Transverse colon (tissue), 4 donors: Measurements from ENCODE around the gene ZNRF3. TPM values are rescaled to one million over a fixed set of nuclear protein-coding genes. Genes with fewer than 3 reads are reported as not detected.
A peak's percentile ranks its signal among the peaks of the same experiment; 100 is the strongest.

ENCODE experiments used
- DNase-seq: peaks from one replicate; pipeline ENCODE4 v3.0.0-alpha.2; 2019
- H3K27ac ChIP-seq, 4 donors: fragments of 200-600 bp; sonication (generic); 2 replicates each; pipeline ENCODE4 v1.5.1; 2016 to 2018; ENCODE audit warnings: inconsistent platforms in 4 of 4
- H3K27me3 ChIP-seq: fragments of 200-600 bp; sonication (generic); 2 replicates; pipeline ENCODE4 v1.5.1; 2017; ENCODE audit warnings: inconsistent platforms
- H3K36me3 ChIP-seq, 4 donors: fragments of 200-600 bp; sonication (generic); 2 replicates each; pipeline ENCODE4 v1.5.1; 2017 to 2019; ENCODE audit warnings: inconsistent platforms in 4 of 4
- H3K4me1 ChIP-seq, 4 donors: fragments of 200-600 bp; sonication (generic); 2 replicates each; pipeline ENCODE4 v1.5.1; 2017 to 2020; ENCODE audit warnings: inconsistent platforms in 4 of 4
- H3K4me3 ChIP-seq, 4 donors: fragments of 200-600 bp; sonication (generic); 1 replicate in 1 of 4; 2 replicates in 3 of 4; pipeline versions ENCODE4 v1.5.1 to v1.6.1; 2017 to 2019; ENCODE audit warnings: inconsistent platforms in 4 of 4
- H3K9me3 ChIP-seq, 2 donors: fragments of 200-600 bp; sonication (generic); 2 replicates each; pipeline ENCODE4 v1.5.1; 2017 to 2019; ENCODE audit warnings: inconsistent platforms in 2 of 2
- CTCF ChIP-seq, 5 experiments: fragments of 200-600 bp in 3 of 5; fragments of 450-650 bp in 2 of 5; sonication (generic) in 3 of 5; IDR thresholded peaks; 1 replicate in 2 of 5; 2 replicates in 3 of 5; pipeline ENCODE4 v1.5.1; 2016 to 2017; ENCODE audit warnings: antibody characterized with exemption in 5 of 5, inconsistent platforms in 3 of 5, mild to moderate bottlenecking in 2 of 5, moderate library complexity in 1 of 5
- EP300 ChIP-seq: sonication (generic); formaldehyde crosslinking; IDR thresholded peaks from one replicate; pipeline ENCODE4 v1.6.1; 2017; ENCODE audit warnings: antibody characterized with exemption, low read depth
- POLR2A ChIP-seq: fragments of 450-650 bp; IDR thresholded peaks from one replicate; pipeline ENCODE4 v1.6.1; 2016; ENCODE audit warnings: antibody characterized with exemption, mild to moderate bottlenecking, moderate library complexity
- POLR2AphosphoS5 ChIP-seq, 3 donors: sonication (generic); formaldehyde crosslinking; IDR thresholded peaks; one replicate each; pipeline ENCODE4 v1.6.1; 2016; ENCODE audit warnings: antibody characterized with exemption in 3 of 3
- WGBS, 2 donors: methylation state at CpG; one replicate each; pipeline ENCODE4 v1.1.5; 2018; ENCODE audit warnings: low coverage in 1 of 2; 5-methylcytosine and 5-hydroxymethylcytosine counted together
- in situ Hi-C, 4 donors: fragments of 200-750 bp; cut with MboI; loops; one replicate each; pipeline versions ENCODE4 v1.15.0 to v1.15.1; 2017; ENCODE audit warnings: low sequenced_read_pairs in 3 of 4, low pct_ligation_motif_present in 1 of 4, low pct_unique_long_range_greater_than_20kb in 1 of 4
- intact Hi-C: fragments of 100-400 bp; cut with DNase I; formaldehyde crosslinking; loops from one replicate; pipeline ENCODE4 v1.15.1; 2023; ENCODE audit warnings: low total_unique reads
- total RNA-seq, 4 donors: library from RNA; depleted of rRNA; stranded (reverse); fragments of >200 nt; gene quantifications; one replicate each; pipeline ENCODE4 v1.1.0, GENCODE V29; 2016

The ZNRF3 gene
- total RNA-seq, 4 donors from 2014 or later: 4.5 to 10.7 (median 8.3) TPM

- DNase-seq: no peak
- 74 to 90% methylated on average over 2 of the region's 2 CpGs for WGBS, 2 donors
- Histone ChIP-seq H3K4me3 (no peak overlapping the region), H3K9me3 (no peaks in the 10 kb centered on the region), H3K27ac (peak overlapping the region in 1 of 4 donors; percentile 45), H3K4me1 (peaks cover 8 to 43% (median 31%) of the 10 kb centered on the region in 4 donors), H3K27me3 (no peaks in the 10 kb centered on the region), H3K36me3 (no peaks in the 10 kb centered on the region)
- intact Hi-C loops: no loop called here
- TF ChIP-seq POLR2AphosphoS5 (IDR thresholded peaks at IDR 0.05) (no peak), POLR2A (no peak), EP300 (no peak), CTCF (IDR thresholded peaks at IDR 0.05) (no peak)
- in situ Hi-C loops: no loop called here
These were observed 7.9 kb downstream of the ZNRF3 start for GRCh38 chr22:28891156-28891733.

GRCh38 chr22:28892175-28892731, 8.9 kb downstream of the ZNRF3 start:
- no peaks in the 10 kb centered on the region for H3K27me3 ChIP-seq
- intact Hi-C loops (no loop called here), in situ Hi-C loops (no loop called here)
- no peaks in the 10 kb centered on the region for H3K9me3 ChIP-seq
- peak overlapping the region in 1 of 4 donors; percentile 45 for H3K27ac ChIP-seq
- H3K4me1 ChIP-seq: peaks cover 8 to 44% (median 24%) of the 10 kb centered on the region in 4 donors
- 38 to 87% methylated on average over 3 to 5 of the region's 5 CpGs for WGBS, 2 donors
- no peak for DNase-seq
- no peak for TF ChIP-seq CTCF (IDR thresholded peaks at IDR 0.05)
- TF ChIP-seq EP300: no peak
- no peak for TF ChIP-seq POLR2A
- no peak for TF ChIP-seq POLR2AphosphoS5 (IDR thresholded peaks at IDR 0.05)
- H3K4me3 ChIP-seq: no peak overlapping the region
- H3K36me3 ChIP-seq: no peaks in the 10 kb centered on the region

- Histone ChIP-seq H3K36me3 (no peaks in the 10 kb centered on the region), H3K27me3 (no peaks in the 10 kb centered on the region), H3K9me3 (no peaks in the 10 kb centered on the region), H3K4me3 (no peak overlapping the region), H3K27ac (peak overlapping the region in 2 of 4 donors; percentile 13 to 44), H3K4me1 (peaks cover 8 to 34% (median 20%) of the 10 kb centered on the region in 4 donors)
- WGBS, 2 donors: 86 to 100% methylated on average over 1 to 4 of the region's 4 CpGs
- TF ChIP-seq EP300: no peak
- no peak for TF ChIP-seq CTCF (IDR thresholded peaks at IDR 0.05)
- TF ChIP-seq POLR2AphosphoS5 (IDR thresholded peaks at IDR 0.05): no peak
- TF ChIP-seq POLR2A: no peak
- in situ Hi-C loops: no loop called here
- intact Hi-C loops: no loop called here
- no peak for DNase-seq
These were observed 10.4 kb downstream of the ZNRF3 start for GRCh38 chr22:28893810-28894209.

GRCh38 chr22:28894334-28894733, 11.0 kb downstream of the ZNRF3 start:
- peak; percentile 64 for DNase-seq
- Histone ChIP-seq H3K9me3 (no peaks in the 10 kb centered on the region), H3K27ac (peak overlapping the region in 3 of 4 donors; percentile 13 to 44 (median 36)), H3K4me1 (peaks cover 8 to 39% (median 20%) of the 10 kb centered on the region in 4 donors), H3K27me3 (no peaks in the 10 kb centered on the region), H3K4me3 (no peak overlapping the region), H3K36me3 (no peaks in the 10 kb centered on the region)
- 38% methylated on average over 8 of the region's 8 CpGs; no CpG with 5 or more reads in 1 of the 2 donors for WGBS, 2 donors
- intact Hi-C loops: no loop called here
- TF ChIP-seq EP300 (no peak), POLR2A (no peak), POLR2AphosphoS5 (IDR thresholded peaks at IDR 0.05) (no peak), CTCF (IDR thresholded peaks at IDR 0.05) (no peak)
- in situ Hi-C loops: no loop called here
